Activated naive CD8-positive, alpha-beta T cell treated with anti-CD3 and anti-CD28 coated beads, Interleukin-2, amount 50 U/mL, for 24 hours (primary cell): ENCODE data around the gene DGKG.

ENCODE experiments used
- ATAC-seq: fragments of 150-1000 bp; cut with Tn5 transposase; one replicate; pipeline ENCODE4 v1.10.0; 2021
- DNase-seq: peaks from one replicate; pipeline ENCODE4 v3.0.0; 2021
- H3K27ac Mint-ChIP-seq: one replicate; pipeline ENCODE4 v1.8.0; 2021; ENCODE audit warnings: mild to moderate bottlenecking, mixed read lengths
- H3K27me3 Mint-ChIP-seq: one replicate; pipeline ENCODE4 v1.8.0; 2021; ENCODE audit warnings: mixed read lengths
- H3K36me3 Mint-ChIP-seq: one replicate; pipeline ENCODE4 v1.8.0; 2021; ENCODE audit warnings: low read depth, mixed read lengths
- H3K4me1 Mint-ChIP-seq: one replicate; pipeline ENCODE4 v1.8.0; 2021; ENCODE audit warnings: mixed read lengths
- H3K4me3 Mint-ChIP-seq: one replicate; pipeline ENCODE4 v1.8.0; 2021; ENCODE audit warnings: mild to moderate bottlenecking, moderate library complexity, mixed read lengths
- H3K9me3 Mint-ChIP-seq: one replicate; pipeline ENCODE4 v1.8.0; 2021; ENCODE audit warnings: mixed read lengths

Gene DGKG

DNA sequence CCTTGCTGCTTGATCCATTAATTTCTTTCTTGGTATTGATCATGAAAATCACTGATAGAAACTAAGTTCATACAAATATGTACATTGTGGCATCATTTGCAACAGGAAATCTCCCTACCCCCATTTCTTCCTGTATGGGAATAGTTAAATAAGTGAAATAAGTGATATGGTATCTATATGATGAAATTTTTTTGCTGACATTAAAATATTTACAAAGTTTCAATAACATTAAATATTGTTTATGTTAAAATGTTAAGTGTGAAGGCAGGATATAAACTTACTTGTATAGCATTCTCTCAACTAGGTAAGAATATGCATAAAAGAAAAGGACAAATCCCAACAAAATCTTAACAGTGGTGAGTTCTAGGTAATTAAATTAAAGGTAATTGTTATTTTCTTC lies 193.1 kb downstream of the DGKG start:
- Mint-ChIP-seq H3K4me3 (no peak overlapping the region), H3K4me1 (no peaks in the 10 kb centered on the region), H3K36me3 (no peaks in the 10 kb centered on the region), H3K9me3 (no peaks in the 10 kb centered on the region), H3K27me3 (peaks cover 18% of the 10 kb centered on the region), H3K27ac (no peak overlapping the region)
- DNase-seq (no peak), ATAC-seq (no peak)

DNA sequence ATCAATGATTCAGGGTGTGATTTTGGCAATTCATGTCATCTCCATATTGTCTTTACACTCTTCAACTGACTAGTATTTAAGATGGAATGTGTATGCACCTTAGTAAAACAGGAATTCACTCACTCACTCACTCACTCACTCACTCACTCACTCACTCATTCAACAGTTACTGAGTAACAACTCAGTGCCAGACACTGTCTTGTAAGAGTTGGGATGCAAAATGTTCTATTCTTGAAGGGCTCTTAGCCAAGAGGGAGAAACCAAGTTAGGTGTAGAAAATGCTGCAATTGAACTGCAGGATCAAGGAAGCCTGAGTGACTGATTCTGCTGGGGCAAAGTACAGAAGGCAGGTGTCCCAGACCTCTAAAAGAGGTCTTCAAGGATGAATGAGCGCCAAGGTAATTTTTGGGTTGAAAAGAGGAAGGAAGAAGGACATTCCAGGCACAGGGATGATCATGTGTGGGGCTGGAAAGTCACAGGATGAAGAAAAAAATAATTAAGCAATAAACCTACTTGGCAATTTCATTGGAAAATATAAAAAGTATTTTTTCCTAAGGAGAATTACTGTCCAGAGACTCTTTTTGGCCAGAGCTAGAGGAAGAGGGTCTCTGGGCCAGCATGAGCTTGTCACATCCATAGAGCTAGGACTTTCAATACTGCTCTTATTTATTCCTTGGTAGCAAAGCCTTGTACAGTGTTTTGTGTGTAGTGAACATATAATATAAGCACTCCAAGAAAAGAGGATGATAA lies 194.2 kb downstream of the DGKG start:
- Mint-ChIP-seq H3K27ac (no peak overlapping the region), H3K36me3 (no peaks in the 10 kb centered on the region), H3K4me1 (no peaks in the 10 kb centered on the region), H3K4me3 (no peak overlapping the region), H3K27me3 (peaks cover 21% of the 10 kb centered on the region), H3K9me3 (no peaks in the 10 kb centered on the region)
- ATAC-seq (no peak), DNase-seq (no peak)

- Mint-ChIP-seq H3K36me3 (no peaks in the 10 kb centered on the region), H3K9me3 (no peaks in the 10 kb centered on the region), H3K4me1 (no peaks in the 10 kb centered on the region), H3K27me3 (peaks cover 24% of the 10 kb centered on the region), H3K27ac (no peak overlapping the region), H3K4me3 (no peak overlapping the region)
- ATAC-seq (no peak), DNase-seq (no peak)
These were observed 195.3 kb downstream of the DGKG start for GRCh38 chr3:186166491-186167288.

GRCh38 chr3:186166036-186166435 lies 196.0 kb downstream of the DGKG start:
- DNase-seq (no peak), ATAC-seq (no peak)
- no peak overlapping the region for H3K27ac Mint-ChIP-seq
- H3K4me3 Mint-ChIP-seq, result no peak overlapping the region
- H3K36me3 Mint-ChIP-seq, result no peaks in the 10 kb centered on the region
- peaks cover 25% of the 10 kb centered on the region for H3K27me3 Mint-ChIP-seq
- H3K4me1 Mint-ChIP-seq, result no peaks in the 10 kb centered on the region
- H3K9me3 Mint-ChIP-seq, result no peaks in the 10 kb centered on the region

GRCh38 chr3:186165331-186165730 lies 196.7 kb downstream of the DGKG start:
- ATAC-seq (no peak), DNase-seq (no peak)
- no peak overlapping the region for H3K4me3 Mint-ChIP-seq
- H3K36me3 Mint-ChIP-seq, result no peaks in the 10 kb centered on the region
- no peak overlapping the region for H3K27ac Mint-ChIP-seq
- no peaks in the 10 kb centered on the region for H3K4me1 Mint-ChIP-seq
- no peaks in the 10 kb centered on the region for H3K9me3 Mint-ChIP-seq
- H3K27me3 Mint-ChIP-seq, result peaks cover 25% of the 10 kb centered on the region

DNA sequence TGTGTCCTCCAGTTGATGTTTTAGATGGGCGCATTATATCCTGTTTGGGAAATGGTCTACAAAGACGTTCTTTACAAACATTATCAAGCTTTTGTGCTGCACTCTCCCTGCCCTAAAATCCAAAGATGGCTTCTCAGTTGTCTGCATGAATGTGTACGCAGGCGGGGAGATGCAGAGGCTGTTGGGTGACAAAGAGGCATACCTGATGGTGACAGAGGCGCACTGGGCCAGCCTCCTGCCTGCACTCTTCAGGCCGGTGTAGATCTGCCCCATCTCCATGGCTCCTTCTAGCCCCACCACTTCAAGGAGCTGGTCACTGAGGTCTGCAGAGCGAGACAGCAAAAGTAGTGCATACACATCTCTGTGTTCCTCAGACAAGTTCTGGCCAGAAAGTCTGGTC lies 197.3 kb downstream of the DGKG start:
- ATAC-seq (no peak), DNase-seq (no peak)
- no peaks in the 10 kb centered on the region for H3K36me3 Mint-ChIP-seq
- H3K4me3 Mint-ChIP-seq, result no peak overlapping the region
- H3K4me1 Mint-ChIP-seq, result no peaks in the 10 kb centered on the region
- no peak overlapping the region for H3K27ac Mint-ChIP-seq
- peaks cover 26% of the 10 kb centered on the region for H3K27me3 Mint-ChIP-seq
- H3K9me3 Mint-ChIP-seq, result no peaks in the 10 kb centered on the region

GRCh38 chr3:186162221-186162620 lies 199.8 kb downstream of the DGKG start:
- H3K4me1 Mint-ChIP-seq, result no peaks in the 10 kb centered on the region
- no peak overlapping the region for H3K4me3 Mint-ChIP-seq
- no peaks in the 10 kb centered on the region for H3K9me3 Mint-ChIP-seq
- no peak overlapping the region for H3K27ac Mint-ChIP-seq
- H3K27me3 Mint-ChIP-seq, result peaks cover 22% of the 10 kb centered on the region
- no peaks in the 10 kb centered on the region for H3K36me3 Mint-ChIP-seq
- DNase-seq (no peak), ATAC-seq (no peak)

- Mint-ChIP-seq H3K9me3 (no peaks in the 10 kb centered on the region), H3K36me3 (no peaks in the 10 kb centered on the region), H3K4me1 (no peaks in the 10 kb centered on the region), H3K27ac (no peak overlapping the region), H3K4me3 (no peak overlapping the region), H3K27me3 (peaks cover 18% of the 10 kb centered on the region)
- ATAC-seq (no peak), DNase-seq (no peak)
These were observed 201.3 kb downstream of the DGKG start for GRCh38 chr3:186160691-186161243.

DNA sequence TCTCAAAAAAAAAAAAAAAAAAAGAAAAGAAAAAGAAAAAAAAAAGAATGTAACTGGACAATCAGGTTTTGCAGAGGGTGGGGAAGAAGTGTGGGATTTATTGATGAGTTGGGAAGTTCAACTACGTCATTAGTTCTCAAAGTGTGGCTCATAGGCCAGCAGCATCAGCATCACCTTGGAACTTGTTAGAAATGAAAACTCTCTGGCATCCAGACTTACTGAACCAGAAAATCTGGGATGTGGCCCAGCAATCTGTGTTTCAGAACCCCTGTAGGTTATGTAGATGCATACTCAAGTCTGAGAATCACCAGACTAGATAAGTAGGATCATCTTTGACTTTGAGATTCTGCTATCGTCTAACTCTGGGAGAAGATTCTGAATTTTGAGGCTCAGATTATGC lies 207.4 kb downstream of the DGKG start:
- peaks cover 2% of the 10 kb centered on the region for H3K36me3 Mint-ChIP-seq
- H3K9me3 Mint-ChIP-seq, result peaks cover 3% of the 10 kb centered on the region
- peaks cover 38% of the 10 kb centered on the region for H3K27me3 Mint-ChIP-seq
- H3K4me1 Mint-ChIP-seq, result peaks cover 25% of the 10 kb centered on the region
- no peak overlapping the region for H3K4me3 Mint-ChIP-seq
- no peak for ATAC-seq
- no peak overlapping the region for H3K27ac Mint-ChIP-seq
- DNase-seq, result no peak

DNA sequence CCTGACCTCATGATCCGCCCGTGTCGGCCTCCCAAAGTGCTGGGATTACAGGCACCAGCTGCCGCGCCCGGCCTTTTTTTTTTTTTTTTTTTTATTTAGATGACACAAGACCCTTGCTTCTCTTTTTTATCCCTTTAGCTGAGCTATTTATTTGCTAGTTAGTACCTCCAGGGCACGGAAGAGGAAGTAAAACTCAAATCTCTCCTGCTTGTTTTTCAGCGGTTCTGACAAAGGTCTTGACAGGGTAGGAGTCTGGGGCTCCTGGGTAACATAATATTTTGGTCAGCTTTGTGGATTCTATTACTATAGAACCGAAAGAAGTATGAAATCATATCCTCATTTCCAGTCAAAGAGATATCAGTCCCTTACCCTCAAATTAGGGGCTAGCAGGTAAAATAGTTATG lies 209.1 kb downstream of the DGKG start:
- Mint-ChIP-seq H3K27ac (peak overlapping the region; percentile 22), H3K27me3 (peaks cover 39% of the 10 kb centered on the region), H3K9me3 (peaks cover 3% of the 10 kb centered on the region), H3K36me3 (peaks cover 2% of the 10 kb centered on the region), H3K4me3 (no peak overlapping the region), H3K4me1 (peaks cover 25% of the 10 kb centered on the region)
- DNase-seq, result no peak
- peak; percentile 50 for ATAC-seq

DNA sequence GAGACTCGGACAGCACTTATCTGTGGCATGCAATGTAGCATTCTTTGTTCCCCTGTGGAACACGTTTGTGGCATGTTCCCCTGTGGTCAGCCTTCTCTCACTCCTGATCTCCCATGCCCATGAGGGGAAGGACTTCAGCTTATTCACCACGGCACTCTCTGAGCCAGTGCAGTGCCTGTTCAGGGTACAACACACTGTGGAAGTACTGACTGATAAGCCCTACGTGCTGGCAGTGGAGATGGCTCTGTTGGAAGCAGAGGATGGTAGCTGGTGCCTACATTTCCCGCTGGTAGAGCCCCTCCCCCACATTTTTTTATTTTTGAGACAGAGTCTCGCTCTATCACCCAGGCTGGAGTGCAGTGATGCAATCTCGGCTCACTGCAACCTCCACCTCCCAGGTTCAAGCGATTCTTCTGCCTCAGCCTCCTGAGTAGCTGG lies 209.7 kb downstream of the DGKG start:
- no peak overlapping the region for H3K27ac Mint-ChIP-seq
- ATAC-seq (no peak), DNase-seq (no peak)
- H3K9me3 Mint-ChIP-seq, result peaks cover 3% of the 10 kb centered on the region
- no peak overlapping the region for H3K4me3 Mint-ChIP-seq
- H3K36me3 Mint-ChIP-seq, result peaks cover 2% of the 10 kb centered on the region
- peaks cover 39% of the 10 kb centered on the region for H3K27me3 Mint-ChIP-seq
- peaks cover 25% of the 10 kb centered on the region for H3K4me1 Mint-ChIP-seq

DNA sequence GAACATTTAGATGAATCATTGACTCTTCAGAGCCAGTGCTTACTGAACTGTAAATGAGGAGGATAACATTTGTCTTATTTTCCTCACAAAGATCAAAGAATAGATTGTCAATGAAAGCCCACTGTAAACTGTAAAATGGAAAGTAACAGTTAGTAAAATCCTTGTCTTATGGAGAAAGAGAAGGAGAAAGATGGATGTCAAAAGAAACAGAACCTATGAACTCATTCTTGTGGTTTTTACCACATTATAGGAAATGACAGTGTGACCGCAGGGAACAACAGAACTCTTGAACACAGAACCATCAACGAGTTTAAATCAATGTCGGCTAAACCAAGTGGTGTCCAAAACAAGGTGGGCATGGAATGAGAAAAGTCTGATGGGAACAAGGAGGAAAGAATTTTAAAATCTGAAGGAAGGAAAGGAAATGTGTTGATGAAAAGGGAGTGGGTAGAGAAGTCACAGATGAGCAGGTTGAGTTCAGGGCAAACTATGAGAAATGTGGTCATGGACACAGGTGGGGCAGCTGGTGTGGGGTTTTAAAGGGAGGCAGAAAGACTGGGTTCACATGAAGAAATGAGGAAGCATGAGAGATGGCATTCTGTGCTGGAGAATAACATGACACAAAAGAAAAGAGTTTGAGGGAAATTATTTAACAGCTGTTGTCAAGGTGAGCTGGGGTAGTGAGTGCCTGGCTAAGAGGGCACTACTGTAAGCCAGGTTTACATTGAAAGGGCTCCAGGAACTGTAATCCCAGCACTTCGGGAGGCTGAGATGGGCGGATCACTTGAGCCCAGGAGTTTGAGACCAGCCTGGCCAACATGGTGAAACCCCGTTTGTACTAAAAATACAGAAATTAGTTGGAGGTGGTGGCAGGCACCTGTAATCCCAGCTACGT lies 210.7 kb downstream of the DGKG start:
- ATAC-seq (peak; percentile 45), DNase-seq (no peak)
- H3K9me3 Mint-ChIP-seq, result peaks cover 3% of the 10 kb centered on the region
- H3K27me3 Mint-ChIP-seq, result peaks cover 39% of the 10 kb centered on the region
- H3K4me1 Mint-ChIP-seq, result peaks cover 25% of the 10 kb centered on the region
- peak overlapping the region; percentile 57 for H3K27ac Mint-ChIP-seq
- H3K4me3 Mint-ChIP-seq, result peak overlapping the region; percentile 4
- H3K36me3 Mint-ChIP-seq, result peaks cover 2% of the 10 kb centered on the region

- ATAC-seq, result no peak
- Mint-ChIP-seq H3K4me3 (no peak overlapping the region), H3K4me1 (peaks cover 25% of the 10 kb centered on the region), H3K27me3 (peaks cover 36% of the 10 kb centered on the region), H3K27ac (no peak overlapping the region), H3K36me3 (peaks cover 2% of the 10 kb centered on the region), H3K9me3 (peaks cover 3% of the 10 kb centered on the region)
- no peak for DNase-seq
These were observed 211.8 kb downstream of the DGKG start for GRCh38 chr3:186150041-186150830.
